ENCODE measurements around the gene PNPLA4. TPM values are rescaled to one million over a fixed set of nuclear protein-coding genes. Genes with fewer than 3 reads are reported as not detected.

Gene PNPLA4, protein sequence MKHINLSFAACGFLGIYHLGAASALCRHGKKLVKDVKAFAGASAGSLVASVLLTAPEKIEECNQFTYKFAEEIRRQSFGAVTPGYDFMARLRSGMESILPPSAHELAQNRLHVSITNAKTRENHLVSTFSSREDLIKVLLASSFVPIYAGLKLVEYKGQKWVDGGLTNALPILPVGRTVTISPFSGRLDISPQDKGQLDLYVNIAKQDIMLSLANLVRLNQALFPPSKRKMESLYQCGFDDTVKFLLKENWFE
- total RNA-seq (2022; extraction: Qiagen RNA extraction; ENCODE audit: low read depth): 11.3 to 14.0 TPM (median 11.8 TPM) in 5 replicates

GRCh38 chrX:7927259-7928167, at the start of gene PNPLA4:
TSS of gene PNPLA4 (minus strand) at chrX:7927413. CDS start at chrX:7926119, 1,294 bp downstream.

Other genes starting within 250 kb of the PNPLA4 start
- gene VCX, start 84.2 kb downstream of the PNPLA4 start, total RNA-seq (2022; extraction: Qiagen RNA extraction; ENCODE audit: low read depth): not detected in 5 replicates
- gene VCX2, start 243.9 kb upstream of the PNPLA4 start, total RNA-seq (2022; extraction: Qiagen RNA extraction; ENCODE audit: low read depth): not detected in 5 replicates

Measured in A549 treated with DMSO at 1 μM for 4 hours (cell line).